HEK293T (cell line): ENCODE measurements around the gene NOB1.
"Not testable (repeated sequence)": the region's sequence is repeated elsewhere in the genome, so short reads cannot be mapped to it uniquely, and the experiment has no call there.

Source experiments
- FOXM1 ChIP-seq: fragments of 450-650 bp; IDR thresholded peaks from 2 replicates; pipeline ENCODE4 v1.6.1; 2017; ENCODE audit warnings: mild to moderate bottlenecking, borderline replicate concordance
- NFRKB ChIP-seq: fragments of 450-650 bp; IDR thresholded peaks from 2 replicates; pipeline ENCODE4 v1.6.1; 2016; ENCODE audit warnings: mild to moderate bottlenecking, moderate library complexity
- SP1 ChIP-seq: fragments of 450-650 bp; IDR thresholded peaks from 2 replicates; pipeline ENCODE4 v1.6.1; 2017
- SUZ12 ChIP-seq: fragments of 450-650 bp; IDR thresholded peaks from 2 replicates; pipeline ENCODE4 v1.6.1; 2016; ENCODE audit warnings: mild to moderate bottlenecking

- not testable (repeated sequence) for TF ChIP-seq SUZ12, SP1, FOXM1, NFRKB
Observed at GRCh38 chr16:69731280-69731679, 23.4 kb downstream of the NOB1 start.
